Measurements from ENCODE around the gene LRMDA.

LRMDA gene

DNA sequence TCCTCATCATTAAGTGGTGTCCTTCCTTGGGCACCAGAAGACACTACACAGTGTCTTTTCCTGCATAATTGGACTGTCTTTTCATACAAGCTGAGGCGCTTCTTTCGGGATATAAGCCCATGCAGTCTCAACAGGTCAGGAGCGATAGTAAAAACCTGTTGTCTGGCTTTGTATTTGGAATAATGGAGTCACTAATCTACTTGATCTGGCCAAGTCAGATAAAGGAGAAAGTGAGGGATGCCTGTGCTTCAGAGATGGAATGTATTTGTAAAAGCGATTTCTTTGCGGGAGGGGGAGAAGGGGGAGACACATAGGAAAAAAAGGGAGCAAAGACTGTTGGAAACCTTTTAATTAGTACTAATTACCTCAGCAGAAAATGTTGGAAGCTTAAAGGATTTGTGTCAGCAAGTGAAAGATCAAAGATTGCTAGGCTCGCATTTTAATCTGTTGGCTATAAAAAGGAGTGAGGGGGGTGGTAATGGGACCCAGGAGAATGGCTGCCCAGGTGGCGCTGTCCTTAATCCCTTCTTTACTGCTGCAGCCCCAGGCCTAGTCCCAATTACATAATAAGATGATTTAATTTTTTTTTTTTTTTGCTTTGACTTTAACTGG, 581.4 kb downstream of the LRMDA start:
- Histone ChIP-seq H3K4me3 (no peak overlapping the region), H3K27me3 (no peaks in the 10 kb centered on the region), H3K36me3 (no peaks in the 10 kb centered on the region), H3K4me1 (no peaks in the 10 kb centered on the region), H3K27ac (no peak overlapping the region), H3K9me3 (no peaks in the 10 kb centered on the region)
- no peak for TF ChIP-seq CTCF (IDR thresholded peaks at IDR 0.05)
- DNase-seq: no peak
- intact Hi-C loops (cut with DNase I; ENCODE audit: low total_unique reads): no loop called here

DNA sequence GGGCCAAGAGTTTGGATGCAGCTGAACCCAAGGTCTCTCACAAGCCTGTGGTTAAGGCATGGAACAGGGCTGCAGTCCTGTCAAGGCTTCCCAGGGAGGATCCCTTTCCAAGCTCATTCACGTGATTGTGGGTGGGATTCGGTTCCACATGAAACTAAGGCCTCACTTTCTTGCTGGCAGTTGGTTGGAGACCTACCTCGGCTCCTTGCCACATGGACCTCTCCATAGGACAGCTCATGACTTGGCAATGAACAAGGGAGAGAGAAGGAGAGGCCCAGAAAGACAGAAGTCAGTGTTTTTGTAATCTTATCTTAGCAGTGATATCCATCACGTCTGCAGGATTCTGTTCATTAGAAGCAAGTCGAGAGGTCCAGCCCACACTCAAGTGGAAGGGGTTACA, 583.8 kb downstream of the LRMDA start:
- no peaks in the 10 kb centered on the region for H3K36me3 ChIP-seq
- peak; percentile 74 to 82 for DNase-seq
- TF ChIP-seq CTCF (IDR thresholded peaks at IDR 0.05): no peak
- no peaks in the 10 kb centered on the region for H3K27me3 ChIP-seq
- H3K4me1 ChIP-seq: no peaks in the 10 kb centered on the region
- no peaks in the 10 kb centered on the region for H3K9me3 ChIP-seq
- intact Hi-C loops (cut with DNase I; ENCODE audit: low total_unique reads): no loop called here
- H3K27ac ChIP-seq: no peak overlapping the region
- H3K4me3 ChIP-seq: no peak overlapping the region

DNA sequence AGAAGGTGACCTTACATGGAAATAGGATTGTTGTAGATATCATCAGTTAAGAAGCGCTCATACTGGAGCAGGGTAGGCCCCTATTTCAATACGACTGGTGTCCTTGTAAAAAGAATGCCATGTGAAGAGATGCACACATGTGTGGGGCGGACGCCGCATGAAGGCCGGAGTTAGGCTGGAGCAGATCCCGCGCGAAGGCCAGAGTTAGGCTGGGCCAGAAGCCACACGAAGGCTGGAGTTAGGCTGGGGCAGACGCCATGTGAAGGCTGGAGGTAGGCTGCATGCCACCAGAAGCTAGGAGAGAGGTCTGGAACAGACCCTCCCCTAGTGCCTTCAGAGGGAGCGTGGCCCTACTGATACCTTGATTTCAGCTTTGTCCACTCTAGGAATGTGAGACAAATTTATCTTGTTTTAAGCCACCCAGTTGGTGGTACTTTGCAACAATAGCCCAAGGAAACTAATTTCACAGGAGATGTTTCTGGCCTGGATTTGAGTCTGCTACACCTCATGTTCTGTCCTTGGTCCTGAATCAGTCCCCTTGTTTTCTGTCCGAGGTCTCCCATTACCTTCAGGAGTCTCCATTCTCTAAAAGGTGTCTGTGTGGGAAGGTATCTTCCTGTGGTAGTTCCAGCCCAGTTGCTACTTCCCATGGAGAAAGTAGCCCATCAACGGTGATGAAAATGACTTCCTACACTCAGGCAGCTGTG, 585.8 kb downstream of the LRMDA start:
- no peaks in the 10 kb centered on the region for H3K9me3 ChIP-seq
- no peak overlapping the region for H3K4me3 ChIP-seq
- intact Hi-C loops (cut with DNase I; ENCODE audit: low total_unique reads): no loop called here
- no peaks in the 10 kb centered on the region for H3K36me3 ChIP-seq
- H3K27ac ChIP-seq: no peak overlapping the region
- TF ChIP-seq CTCF (IDR thresholded peaks at IDR 0.05): no peak
- DNase-seq: no peak
- no peaks in the 10 kb centered on the region for H3K4me1 ChIP-seq
- H3K27me3 ChIP-seq: no peaks in the 10 kb centered on the region

DNA sequence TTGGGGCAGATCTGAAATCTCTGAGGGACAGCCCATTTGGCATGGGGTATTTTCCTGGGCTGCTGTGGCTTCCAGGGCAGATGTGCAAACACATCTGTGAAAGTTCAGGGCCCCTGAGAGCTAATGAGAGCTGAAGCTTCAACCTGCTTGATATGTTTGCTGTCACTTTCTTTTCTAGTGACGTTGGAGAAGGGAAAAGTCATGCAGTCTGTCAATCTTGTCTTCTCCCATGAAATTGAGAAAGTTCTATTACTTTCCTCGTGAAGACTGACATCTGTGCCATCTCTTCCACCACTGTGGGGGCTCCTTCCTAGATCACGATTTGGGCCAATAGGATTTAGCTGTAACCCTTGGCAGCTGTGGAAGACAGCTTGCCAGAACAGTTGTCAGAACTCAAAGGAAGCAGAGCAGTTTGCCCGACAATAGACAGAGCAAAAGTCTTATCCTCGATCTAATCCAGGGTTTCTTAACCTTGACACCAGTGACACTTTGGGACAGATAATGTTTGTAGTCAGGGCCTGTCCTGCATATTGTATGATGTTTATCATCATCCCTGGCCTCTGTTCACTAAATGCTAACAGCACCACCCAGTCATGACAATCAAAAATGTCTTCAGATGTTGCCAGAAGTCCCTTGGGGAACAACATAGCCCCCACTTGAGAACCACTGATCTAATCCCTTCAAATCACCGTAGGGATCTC, 586.5 kb downstream of the LRMDA start:
- H3K4me1 ChIP-seq: no peaks in the 10 kb centered on the region
- no peaks in the 10 kb centered on the region for H3K9me3 ChIP-seq
- DNase-seq: no peak
- no peak for TF ChIP-seq CTCF (IDR thresholded peaks at IDR 0.05)
- no peak overlapping the region for H3K27ac ChIP-seq
- H3K4me3 ChIP-seq: no peak overlapping the region
- H3K27me3 ChIP-seq: no peaks in the 10 kb centered on the region
- intact Hi-C loops (cut with DNase I; ENCODE audit: low total_unique reads): no loop called here
- H3K36me3 ChIP-seq: no peaks in the 10 kb centered on the region

GRCh38 chr10:76020630-76021029, 589.2 kb downstream of the LRMDA start:
- DNase-seq: no peak
- Histone ChIP-seq H3K36me3 (no peaks in the 10 kb centered on the region), H3K9me3 (no peaks in the 10 kb centered on the region), H3K27me3 (no peaks in the 10 kb centered on the region), H3K4me1 (no peaks in the 10 kb centered on the region), H3K27ac (no peak overlapping the region), H3K4me3 (no peak overlapping the region)
- intact Hi-C loops (cut with DNase I; ENCODE audit: low total_unique reads): no loop called here
- no peak for TF ChIP-seq CTCF (IDR thresholded peaks at IDR 0.05)

Measured in tibial artery (tissue), 4 donors.